Middle frontal gyrus (tissue), 1 donor: ENCODE results near the gene GPR148.

Source experiments
- DNase-seq: peaks from one replicate; pipeline ENCODE4 v3.0.0-alpha.2; 2015; ENCODE audit warnings: low spot score; ENCODE audit errors: extremely low spot score

The GPR148 gene

DNA sequence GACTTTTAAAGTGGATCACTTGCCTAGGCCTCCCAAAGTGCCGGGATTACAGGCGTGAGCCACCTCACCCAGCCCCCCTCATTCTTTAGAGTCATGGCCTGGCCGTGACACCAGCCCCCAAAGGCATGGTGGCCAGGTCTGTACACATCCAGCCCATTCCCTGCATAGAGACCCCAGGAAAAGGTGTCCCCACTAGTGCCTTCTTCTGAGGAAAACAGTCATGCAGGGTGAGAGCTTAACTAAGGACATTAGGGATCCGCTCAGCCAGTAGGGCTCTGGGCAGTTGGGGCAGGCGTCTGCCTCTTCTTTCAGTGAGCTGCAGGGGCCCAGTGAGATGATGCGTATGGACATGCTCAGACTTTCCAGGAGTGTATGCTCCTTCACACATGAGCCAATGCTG, 20.8 kb downstream of the GPR148 start:
- DNase-seq = no peak

DNA sequence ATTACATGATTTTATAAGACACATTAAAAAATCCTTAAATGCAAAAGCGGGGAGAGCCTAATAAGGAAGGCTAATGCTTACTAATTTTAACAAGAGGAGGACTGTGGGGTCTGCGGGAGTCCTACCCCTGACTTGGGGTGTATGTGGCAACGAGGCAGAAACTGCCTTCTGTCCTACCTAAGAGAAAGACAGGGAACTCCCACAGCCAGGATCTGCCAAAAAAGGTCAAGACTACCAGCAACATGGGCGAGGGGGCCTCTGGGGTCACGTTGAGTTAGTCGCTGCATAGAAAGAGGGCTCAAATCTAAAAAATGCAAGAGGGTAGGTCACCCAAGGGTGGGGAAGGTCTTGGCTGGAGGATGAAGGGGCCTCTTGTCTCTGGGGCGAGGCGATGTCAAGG, 25.9 kb downstream of the GPR148 start:
- DNase-seq = no peak

DNA sequence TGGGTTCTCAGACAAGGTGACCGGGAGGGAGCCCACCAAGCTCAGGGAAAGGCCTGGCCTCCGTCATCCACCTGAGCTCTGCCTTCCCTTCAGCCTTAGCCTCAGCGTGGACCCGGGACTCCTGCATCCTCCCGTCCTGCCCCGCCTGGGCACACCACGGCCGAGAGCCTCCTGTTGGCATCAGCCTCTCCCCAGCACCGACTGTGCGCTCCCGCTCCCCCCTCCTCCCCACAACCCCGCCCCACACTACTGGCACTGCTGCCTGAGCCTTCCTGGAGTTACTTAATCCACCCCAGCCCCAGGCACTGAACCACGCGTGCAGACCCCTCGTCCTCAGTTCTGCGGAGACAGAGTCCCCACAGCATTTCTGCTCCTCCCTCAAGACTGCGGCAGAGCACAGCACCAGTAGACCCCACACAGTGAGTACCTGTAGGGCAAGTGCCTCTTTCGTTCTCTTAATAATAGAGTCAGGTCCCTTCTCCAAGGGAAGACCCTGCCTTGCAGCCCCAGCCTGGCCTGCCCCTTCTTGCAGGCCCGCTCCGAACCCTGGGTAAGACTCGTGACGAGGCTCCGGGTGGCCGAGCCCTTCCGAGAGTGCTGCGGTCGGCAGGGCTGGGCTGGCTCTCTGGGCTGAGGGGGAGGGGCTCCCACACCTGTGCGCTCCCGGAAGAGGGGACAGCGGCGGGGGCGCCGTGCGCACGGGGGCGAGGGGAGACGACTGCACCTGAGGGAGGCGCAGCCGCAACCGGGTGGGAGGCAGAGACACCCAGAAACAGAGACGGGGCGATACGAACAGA, 26.6 kb downstream of the GPR148 start, which contains the start of gene AMER3:
TSS of gene AMER3 (plus strand) at position 285 of the 797 bp plus-strand sequence. CDS start 6,533 bp downstream, outside the sequence.
- no peak for DNase-seq

DNA sequence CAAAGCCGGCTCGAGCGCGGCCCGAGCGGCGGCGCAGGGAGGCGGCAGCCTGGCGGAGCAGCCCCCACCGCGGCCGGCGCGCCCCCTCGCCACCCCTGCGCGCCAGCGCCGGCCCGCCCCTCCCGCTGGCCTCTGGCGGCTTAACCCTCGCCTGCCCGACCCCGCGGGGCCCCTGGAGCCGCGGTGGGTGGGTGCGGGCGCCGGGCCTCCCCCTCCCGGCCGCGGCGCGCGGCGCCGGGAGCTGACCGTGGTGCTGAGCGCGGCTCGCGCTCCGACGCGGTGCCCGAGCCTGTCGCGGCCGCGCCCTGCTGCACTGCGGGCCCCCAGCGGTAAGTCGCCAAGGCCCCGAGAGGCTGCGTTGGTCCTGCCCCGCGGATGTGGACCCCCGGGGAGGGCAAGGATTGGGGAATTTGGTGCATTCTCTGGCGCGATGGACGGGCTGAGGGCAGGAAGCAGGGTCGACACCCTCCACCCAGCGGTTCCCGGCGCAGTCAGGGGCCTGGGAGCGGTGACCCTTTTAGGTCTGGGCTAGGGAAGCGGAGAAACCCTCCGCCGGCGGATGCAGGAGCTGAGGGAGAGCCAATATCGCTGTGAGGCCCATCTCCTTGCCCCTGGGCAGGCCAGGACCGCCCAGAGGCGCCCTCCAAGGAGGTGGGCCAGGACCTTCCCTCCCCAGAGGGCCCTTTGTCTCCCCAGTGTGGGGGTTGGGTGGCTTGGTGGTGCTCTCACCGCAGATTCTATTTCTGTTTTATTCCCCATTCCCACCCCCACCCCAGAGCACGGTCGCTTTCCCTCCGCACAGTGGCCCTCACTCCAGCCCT, 27.4 kb downstream of the GPR148 start:
- DNase-seq = no peak

DNA sequence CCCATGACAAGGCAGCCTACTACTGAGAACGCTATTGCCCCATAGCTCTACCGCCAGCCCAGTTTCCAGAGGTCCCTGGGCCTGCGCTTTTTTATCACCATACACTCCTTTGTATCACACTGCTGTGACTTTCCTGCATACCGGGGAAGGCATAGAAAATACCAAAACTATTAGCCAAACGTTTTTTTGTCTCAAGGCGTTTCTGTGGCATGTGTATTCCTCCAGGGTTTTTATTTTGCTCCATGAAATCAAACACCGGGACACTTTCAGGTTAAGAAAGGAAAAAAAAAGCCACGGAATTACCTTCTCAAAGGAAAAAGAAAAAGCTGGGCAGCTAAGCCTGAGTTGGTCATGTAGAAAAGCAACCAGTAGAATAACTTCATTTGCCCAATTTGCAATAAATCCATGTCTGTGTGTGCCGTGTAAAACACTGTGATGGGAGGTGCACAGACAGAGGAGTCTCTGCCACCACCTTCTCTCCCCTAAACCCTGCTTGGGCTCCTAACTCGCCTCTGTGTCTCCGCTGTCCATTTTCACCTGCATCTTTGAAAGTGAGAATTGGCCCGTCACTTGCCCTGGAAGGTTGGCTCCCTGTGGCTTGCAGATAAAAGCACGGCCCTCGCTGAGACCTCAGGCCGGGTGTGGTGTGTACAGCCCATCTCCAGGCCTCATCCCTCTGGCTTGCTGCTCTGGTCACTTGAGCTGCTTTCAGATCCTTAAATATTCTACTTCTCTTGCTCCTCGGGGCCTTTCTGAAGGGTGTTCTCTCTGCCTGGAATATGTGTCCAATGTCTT, 28.2 kb downstream of the GPR148 start:
- no peak for DNase-seq

DNA sequence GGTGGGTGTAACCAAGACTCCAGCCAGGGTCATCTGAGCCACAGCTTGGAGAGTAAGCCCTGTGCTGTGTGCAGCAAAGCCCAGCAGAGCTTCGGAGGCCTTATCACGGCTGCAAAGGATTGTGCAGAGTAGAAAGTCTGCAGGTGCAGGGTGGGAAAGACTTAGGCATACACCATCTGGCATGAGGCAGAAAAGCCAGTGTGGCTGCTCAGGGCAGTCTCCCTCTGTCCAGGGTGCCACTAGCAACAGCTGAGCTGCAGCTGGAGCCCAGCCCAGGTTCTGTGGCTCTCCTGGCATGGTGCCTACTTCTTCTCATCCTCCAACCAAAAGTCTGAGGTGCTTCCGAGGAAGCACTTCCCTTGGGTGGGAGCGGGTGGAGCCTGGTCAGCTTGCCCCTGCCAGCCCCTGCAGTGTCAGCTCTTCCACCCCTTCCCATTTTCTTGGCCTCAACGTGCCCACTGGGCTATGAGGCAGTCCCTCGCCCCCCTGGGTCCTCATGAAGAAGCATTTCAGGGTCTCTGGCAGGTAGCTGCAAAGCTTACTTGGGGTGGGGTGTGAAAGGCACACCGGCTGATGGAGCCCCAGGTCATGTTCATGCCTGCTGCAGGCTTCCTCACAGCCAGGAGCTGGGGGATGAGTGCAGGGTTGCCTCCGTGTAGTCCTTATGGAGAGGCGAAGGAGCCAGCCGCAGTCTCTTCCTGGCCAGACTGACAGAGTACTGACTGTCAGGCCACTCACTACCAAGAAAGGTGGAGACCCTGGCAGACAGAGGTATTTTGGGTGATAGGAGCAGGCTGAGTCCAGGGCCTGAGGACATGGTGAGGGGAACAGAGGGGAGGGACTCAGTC, 31.3 kb downstream of the GPR148 start:
- DNase-seq = no peak

DNA sequence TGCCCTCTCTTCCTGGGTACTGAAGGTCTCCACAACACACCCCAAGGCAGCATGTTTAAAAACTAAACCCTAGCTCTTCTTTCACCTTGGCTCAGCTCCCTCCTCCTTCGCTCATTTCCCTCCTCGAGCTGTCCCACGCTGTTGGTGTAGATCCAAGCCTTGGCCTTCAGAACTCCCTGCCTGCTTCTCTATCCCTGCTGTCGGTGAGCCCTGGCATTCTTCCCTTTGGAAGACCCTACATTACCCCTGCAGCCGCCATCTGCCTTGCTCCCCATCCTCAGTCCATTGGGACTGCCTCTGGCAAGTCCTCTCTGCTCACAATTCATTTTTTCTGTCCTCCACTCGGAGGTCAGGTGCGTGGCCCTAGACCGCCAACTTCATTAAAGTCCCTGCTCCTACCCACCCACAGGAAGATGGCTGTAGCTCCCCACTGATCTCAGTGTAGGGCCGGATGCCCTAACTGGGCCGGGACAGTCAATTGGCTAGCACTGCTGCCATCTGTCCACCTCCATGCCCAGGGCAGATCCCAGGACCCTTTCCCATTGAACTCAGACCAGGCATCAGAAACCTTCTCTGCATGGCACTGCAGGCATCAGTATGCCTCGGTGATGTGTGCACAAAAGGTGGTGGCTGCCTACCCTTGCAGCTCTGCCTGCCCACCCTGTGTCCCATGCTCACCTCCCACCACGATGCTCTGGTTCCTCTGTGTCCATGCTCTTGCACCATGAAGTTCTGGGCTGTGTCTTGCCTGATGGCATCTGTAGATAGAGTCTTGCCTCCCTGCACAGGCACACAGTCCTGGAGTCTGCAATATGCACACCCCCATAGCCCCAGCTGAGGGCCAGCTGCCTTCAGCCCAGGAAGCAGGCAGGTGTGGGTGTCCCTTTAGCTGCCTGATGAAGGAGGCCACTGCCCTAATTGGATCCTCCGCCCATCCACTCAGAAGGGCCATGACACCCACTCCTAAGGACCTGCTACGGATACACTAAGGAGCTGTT, 32.2 kb downstream of the GPR148 start:
- no peak for DNase-seq

DNA sequence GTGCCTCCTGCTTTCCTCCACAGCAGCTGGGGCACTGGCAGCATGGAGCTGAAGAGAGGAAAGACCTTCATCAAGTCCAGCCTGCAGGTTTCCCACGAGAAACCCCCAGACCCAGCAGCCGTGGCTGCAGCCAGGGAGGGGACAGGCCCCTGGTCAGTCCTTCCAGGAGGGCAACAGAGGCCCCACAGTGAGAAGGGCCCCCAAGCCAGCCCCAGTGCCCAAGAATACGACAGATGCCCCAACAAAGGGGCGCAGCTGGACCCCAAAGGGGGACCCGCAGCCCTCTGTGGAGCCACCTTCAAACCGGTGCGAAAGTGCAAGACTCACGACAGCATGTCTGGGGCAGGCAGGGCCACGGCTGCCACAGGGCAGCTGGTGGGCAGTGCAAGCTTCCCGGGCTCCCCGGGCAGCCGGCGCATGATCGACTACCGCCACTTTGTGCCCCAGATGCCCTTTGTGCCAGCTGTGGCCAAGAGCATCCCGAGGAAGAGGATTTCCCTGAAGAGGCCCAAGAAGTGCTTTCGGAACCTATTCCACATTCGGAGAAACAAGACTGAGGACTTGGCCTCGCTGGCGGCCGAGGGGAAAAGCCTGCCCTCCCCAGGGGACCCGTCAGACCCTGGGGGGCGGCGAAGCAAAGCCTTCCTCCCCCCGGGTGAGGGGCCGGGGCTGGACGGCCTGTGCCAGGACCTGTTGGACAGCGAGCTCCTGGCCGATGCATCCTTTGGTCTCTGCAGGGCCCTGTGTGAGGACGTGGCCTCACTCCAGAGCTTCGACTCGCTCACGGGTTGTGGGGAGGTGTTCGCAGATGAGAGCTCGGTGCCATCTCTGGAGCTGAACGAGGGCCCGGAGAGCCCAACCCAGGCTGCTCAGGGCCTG, 33.4 kb downstream of the GPR148 start:
- no peak for DNase-seq

DNA sequence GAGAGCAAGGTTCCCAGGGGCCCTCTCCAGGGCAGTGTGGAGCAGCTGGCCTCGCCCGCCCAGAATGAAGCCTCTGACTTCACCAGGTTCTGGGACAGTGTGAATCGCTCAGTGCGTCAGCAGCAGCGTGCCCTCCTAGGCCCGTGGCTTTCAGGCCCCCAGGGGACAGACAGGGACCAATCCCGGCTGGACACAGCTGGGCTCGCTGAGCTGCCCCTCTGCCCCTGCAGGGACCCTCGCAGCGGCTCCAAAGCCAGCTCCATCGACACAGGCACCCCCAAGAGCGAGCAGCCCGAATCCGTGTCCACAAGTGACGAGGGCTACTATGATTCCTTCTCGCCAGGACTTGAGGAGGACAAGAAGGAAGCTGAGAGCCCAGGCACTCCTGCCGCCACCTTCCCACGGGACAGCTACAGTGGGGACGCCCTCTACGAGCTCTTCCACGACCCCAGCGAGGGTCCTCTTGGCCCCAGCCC, 34.1 kb downstream of the GPR148 start:
- DNase-seq = no peak

DNA sequence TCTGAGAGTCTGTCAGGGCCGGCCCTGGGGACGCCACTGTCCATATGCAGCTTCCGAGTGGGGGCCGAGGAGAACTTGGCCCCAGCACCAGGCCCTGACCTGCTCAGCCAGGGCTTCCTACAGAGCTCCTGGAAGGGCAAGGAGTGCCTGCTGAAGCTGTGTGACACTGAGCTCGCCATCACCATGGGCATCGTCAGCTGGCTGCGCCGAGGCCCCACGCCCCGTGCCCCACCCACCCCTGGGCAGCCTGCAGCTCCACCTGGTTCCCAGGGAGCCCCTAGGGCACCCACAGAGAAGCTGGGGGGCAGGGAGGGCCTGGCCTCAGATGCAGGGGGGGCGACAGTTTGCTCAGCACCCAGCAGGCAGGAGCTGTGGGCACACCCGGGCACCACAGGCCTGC, 34.5 kb downstream of the GPR148 start:
- no peak for DNase-seq

DNA sequence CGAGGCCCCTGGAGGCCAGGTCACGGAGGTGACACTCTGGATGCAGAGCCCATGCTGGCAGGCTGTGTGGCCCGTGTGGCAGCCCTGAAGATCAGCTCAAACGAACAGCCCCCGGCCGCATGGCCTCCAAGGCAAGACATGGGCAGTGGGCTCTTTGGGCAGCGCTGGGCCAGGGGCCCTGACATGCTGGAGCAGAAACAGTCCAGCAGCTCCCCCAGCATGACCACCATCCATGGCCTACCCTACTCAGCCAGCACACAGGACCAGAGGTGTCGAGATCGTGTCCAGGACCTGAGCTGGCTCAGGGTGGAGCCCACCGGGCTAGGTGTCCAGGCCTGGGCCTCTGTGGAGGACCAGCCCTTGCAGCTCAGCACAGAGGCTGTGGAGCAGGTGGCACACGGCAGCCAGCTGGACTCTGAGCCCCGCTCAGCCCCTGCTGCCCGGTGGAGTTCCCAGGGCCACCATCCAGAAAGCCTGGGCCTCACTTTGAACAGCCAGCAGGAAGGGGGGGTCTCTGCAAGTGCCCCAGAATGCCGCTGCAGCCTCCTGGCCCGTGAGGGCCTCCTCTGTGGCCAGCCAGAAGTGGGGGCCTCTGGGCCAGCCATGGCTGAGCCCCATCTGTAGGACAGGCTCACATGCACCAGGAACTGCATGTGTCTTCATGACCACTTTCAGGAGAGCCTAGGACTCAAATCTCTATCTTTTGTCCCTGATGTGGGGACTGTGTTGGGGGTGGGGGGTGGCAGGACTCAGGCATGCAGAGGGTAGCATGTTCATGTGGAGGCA, 35.4 kb downstream of the GPR148 start:
- no peak for DNase-seq

DNA sequence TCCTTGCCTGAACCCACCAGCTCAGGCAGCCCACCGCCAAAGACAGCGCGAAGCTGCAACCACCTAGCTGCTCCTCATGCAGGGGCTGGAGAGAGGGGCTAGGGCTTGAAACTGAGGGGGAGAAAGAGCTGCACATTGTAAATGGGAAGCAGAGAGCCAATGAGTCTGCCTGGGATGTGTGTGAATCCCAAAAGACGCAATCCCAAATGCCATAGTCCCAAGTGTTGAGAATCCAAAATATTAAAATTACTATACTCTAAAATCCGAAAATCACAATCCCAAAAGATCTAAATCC, 35.9 kb downstream of the GPR148 start:
- no peak for DNase-seq

DNA sequence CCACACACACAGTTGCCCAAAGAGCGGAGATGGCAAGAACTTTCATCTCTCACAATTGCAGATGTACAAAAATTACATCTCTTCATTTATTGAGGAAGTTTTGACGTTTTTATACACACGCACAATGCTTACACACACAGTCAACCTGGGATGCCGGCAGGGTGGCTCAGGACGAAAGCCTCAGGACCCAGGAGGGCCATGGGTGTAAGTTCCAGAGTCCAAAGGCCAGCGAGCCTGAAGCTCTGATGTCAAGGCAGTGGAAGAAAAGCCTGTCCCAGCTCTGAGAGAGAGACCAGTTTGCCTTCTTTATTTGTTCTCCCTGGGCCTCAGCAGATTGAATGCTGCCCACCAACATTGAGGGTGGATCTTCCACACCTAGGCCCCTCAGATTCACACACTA, 36.6 kb downstream of the GPR148 start:
- DNase-seq = no peak

DNA sequence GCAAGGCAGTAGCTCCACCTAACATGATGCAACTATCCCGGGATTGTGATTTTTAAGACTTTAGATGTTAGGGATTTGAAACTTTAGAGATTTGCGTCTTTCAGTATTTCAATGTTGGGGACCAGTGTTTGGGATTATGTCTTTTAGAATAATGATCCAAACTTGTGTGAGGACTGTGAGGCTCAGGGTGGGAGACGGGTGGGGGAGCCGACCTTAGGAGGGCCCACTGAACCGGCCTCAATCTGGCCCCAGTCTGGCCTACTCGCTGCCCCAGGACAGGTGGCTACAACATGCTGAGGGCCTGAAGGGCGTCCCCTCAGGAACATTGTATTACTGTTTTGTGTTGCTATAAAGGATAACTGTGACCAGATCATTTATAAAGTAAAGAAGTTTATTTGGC, 37.2 kb downstream of the GPR148 start:
- DNase-seq = no peak

DNA sequence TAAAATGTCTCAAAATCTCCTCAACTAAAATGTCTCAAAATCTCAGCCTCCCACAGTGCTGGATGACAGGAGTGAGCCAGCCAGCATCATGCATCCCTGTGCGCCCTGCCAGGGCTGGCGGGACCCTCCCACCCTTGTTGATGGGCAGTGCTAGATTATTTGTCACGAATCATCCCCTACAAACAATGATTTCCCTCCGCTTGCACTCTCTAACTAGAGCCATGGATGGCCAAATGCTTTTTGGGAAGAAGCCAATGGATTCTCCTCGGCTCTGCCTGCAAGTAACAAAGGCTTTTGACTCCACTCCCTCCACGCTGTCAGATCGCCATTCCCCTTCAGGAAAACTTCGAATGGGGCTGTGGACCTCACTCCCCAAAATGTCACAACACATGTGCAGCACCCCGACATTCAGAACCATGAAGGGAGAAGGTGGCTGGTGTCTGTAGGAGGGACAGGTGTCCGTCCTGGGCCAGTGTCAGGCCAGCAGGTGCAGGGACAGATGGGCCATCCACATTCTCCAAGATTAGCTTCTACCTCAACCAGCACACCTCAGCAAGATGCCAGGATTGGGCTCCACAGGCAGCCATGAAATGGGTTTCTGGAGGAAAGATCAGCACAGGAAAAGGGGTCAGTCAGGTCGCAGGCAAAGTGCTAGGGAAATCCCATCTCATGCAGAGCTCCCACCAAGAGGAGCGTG, 38.0 kb downstream of the GPR148 start:
- no peak for DNase-seq

DNA sequence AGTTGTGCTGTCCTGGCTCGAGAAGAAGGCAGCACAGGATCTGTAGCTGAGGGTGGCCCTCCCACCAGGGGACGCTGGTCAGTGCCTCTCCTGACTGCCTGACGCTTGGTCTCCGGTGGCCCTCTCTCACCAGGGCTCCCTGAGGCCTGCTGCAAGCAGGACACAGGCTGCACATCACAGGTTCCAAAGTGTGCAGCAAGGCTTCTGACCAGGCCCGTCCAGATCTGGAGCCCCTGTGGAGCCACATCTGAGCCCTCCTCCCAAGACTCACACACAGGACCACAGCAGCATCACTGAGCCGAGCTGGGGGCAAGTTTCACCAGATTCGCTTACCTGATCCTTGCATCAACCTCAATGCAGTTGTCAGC, 38.5 kb downstream of the GPR148 start:
- no peak for DNase-seq

DNA sequence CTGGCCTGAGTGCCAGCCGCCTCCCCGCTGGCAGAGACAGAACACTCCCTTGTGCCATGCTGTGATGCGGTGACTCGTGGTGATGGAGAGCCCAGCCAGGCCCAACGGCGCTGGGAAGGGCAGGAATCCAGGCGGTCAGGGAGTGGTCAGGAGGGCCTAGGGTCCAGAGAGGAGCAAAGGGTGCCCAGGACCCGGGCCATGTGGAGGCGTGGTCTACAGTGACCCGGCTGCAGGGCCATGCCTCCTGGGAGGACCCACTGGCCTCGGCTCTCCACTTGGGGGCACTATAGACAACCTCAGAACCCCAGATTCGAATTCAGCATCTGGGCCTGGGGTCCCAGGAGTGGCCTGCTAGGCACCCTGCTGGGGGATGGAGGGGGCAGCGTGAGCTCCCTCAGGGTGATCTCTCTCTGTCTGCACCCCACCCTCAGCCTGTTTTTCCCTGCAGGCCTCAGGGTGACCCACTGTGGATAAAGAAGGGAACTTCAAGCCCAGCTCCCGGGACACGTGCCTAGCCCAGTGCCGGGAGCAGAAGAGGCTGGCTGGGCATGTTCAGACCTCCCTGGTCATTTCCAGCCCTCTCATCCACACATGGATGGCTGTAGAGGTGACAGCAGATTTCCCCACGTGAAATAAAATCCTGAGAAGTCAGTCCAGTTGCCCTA, 39.5 kb downstream of the GPR148 start:
- no peak for DNase-seq
